ENCODE measurements around the gene SMIM35. TPM values are rescaled to one million over a fixed set of nuclear protein-coding genes. Genes with fewer than 3 reads are reported as not detected.

SMIM35 gene
- polyA plus RNA-seq, 1 donor: 0.76 TPM

GRCh38 chr11:118000850-118001228, 85.9 kb downstream of the SMIM35 start:
- no peak for DNase-seq

GRCh38 chr11:118000067-118000849, 86.5 kb downstream of the SMIM35 start:
- no peak for DNase-seq

GRCh38 chr11:117999354-117999993, 87.3 kb downstream of the SMIM35 start:
- DNase-seq: no peak

GRCh38 chr11:117998664-117999353, 88.0 kb downstream of the SMIM35 start:
- no peak for DNase-seq

- DNase-seq: no peak
Observed at GRCh38 chr11:117997823-117998579, 88.8 kb downstream of the SMIM35 start.

GRCh38 chr11:117997406-117997805, 89.4 kb downstream of the SMIM35 start:
- DNase-seq: no peak

- DNase-seq: no peak
Observed at GRCh38 chr11:117996058-117996457, 90.7 kb downstream of the SMIM35 start.

GRCh38 chr11:117995472-117995871, 91.3 kb downstream of the SMIM35 start:
- DNase-seq: no peak

GRCh38 chr11:117993988-117994745, 92.6 kb downstream of the SMIM35 start:
- no peak for DNase-seq

GRCh38 chr11:117992620-117993019, 94.1 kb downstream of the SMIM35 start:
- DNase-seq: no peak

- no peak for DNase-seq
Observed at GRCh38 chr11:117992136-117992535, 94.6 kb downstream of the SMIM35 start.

- no peak for DNase-seq
Observed at GRCh38 chr11:117989351-117990102, 97.2 kb downstream of the SMIM35 start.

- no peak for DNase-seq
Observed at GRCh38 chr11:117986981-117987574, 99.7 kb downstream of the SMIM35 start.

- DNase-seq: peak; percentile 77
Observed at GRCh38 chr11:117985953-117986887, 100.5 kb downstream of the SMIM35 start, which contains the start of gene IL10RA. Gene IL10RA, plus strand, starts transcription at chr11:117986394. Its CDS starts 74 bp downstream, at chr11:117986468.

GRCh38 chr11:117984476-117984875, 102.3 kb downstream of the SMIM35 start:
- DNase-seq: no peak

- no peak for DNase-seq
Observed at GRCh38 chr11:117983163-117983475, 103.6 kb downstream of the SMIM35 start.

GRCh38 chr11:117980720-117981119, 106.0 kb downstream of the SMIM35 start:
- DNase-seq: no peak

- DNase-seq: no peak
Observed at GRCh38 chr11:117980280-117980679, 106.5 kb downstream of the SMIM35 start.

GRCh38 chr11:117979481-117980211, 107.1 kb downstream of the SMIM35 start:
- DNase-seq: no peak

Measured in hindlimb muscle (tissue), 1 donor.